T follicular helper cell (primary cell): Measurements from ENCODE around the gene ACACB.

ENCODE experiments used
- DNase-seq: peaks from one replicate; pipeline ENCODE4 v3.0.0-alpha.2; 2020; ENCODE audit warnings: low read depth
- total RNA-seq, 2 experiments: gene quantifications; one replicate each; lab custom pipeline; 2026; lab: John Stamatoyannopoulos, UW

Gene ACACB
- 4.0 to 49.7 reads per million in 2 experiments for total RNA-seq

DNA sequence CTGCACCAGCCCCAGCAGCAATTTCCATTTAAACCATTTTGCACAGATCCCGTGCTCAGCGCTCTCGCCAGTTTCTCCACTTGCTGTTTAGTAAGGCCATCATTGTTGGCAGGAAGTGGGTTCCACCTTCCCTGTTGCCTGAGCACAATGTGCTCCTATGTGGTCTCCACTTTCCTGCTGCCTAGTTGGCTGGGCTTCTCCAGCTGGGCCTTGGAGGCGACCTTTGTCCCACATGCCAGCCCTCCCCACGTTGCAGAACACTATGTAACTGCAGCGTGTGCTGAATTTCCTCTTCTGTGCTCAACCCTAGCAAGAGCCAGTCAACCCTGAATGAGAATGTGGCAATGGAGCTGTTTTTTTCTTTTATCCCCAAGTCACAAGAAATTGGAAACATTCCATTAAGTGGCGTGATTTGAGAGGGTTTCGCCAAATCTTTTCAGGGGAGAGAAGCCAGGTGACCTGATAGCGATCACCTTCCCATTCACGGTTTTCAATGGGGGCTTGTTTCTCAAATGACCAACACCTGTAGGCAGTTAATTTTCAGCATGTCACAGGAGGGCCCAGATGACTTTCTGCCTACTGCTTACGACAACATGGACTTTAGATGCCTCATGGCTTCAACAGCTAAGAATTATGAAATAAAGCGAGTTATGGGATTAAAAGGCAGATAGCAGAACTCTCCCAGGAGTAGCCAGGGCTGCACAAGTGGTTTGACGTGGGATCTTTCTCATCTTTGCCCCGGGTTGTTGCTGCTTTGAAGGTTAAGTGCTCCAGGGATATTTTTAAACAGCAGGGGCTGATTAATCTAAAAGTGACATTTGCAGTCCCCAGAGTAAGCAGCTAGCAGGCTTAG, at the start of gene ACACB:
Gene ACACB, plus strand, starts transcription at position 830 of the 853 bp plus-strand sequence. CDS start 22,819 bp downstream, outside the sequence.
- DNase-seq, result no peak

DNA sequence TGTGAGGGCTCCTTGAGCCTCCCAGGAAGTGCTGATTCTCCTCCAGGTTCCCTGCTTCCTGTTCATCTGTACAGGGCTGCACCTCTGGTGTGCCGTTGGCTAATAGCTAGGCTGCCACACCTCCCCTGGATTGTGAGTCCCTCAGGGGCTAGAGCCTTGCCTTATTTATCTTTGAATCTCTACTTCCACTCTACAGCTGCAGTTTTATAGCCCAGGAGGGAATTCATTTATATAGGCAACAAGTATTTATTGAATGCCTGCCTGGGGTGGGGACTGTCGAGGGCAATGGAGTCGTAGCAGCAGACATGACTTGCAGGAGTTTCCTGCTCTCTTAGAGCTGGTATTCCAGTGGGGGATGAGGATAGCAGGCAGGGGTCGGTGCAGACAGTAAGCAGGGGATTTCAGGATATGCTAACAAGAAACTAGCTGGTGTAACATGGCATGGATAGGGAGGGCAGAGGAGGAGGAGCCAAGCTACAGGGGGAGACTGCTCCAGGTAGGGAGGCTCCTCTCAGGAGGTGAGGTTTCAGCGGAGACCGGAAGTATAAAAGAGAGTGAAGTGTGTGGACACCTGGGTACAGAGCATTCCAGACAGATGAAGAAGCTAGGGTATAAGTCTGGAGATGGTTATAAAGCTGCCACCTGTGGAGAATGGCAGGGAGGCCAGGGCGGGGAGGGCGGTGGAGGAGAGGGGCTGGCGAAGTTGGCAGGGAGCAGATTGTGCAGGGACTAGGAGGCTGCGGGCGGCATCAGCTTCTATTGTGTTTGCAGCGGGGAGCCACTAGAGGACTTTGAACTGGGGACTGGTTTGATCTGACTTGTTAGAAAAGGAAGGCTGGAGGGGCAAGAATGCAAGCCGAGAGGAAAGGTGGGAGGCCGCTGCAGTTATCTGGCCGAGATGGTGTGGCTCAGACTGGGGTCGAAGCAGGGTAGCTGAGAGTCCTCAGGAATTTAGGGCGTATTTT, 46.8 kb upstream of the ACACB start:
- no peak for DNase-seq

DNA sequence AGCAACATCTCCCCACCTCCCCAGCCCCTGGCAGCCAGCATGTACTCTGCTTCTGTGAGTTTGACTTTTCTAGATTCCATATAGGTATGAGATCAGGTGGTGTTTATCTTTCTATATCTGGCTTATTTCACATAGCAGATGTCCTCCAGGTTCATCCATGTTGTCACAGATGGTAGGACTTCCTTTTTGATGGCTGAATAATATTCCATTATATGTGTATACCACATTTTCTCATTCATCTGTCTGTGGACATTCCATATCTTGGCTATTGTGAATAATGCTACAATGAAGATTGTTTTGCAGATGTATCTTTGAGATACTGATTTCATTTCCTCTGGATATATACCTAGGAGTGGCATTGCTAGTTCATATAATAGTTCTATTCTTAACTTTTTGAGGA, 41.5 kb upstream of the ACACB start:
- DNase-seq, result no peak

DNA sequence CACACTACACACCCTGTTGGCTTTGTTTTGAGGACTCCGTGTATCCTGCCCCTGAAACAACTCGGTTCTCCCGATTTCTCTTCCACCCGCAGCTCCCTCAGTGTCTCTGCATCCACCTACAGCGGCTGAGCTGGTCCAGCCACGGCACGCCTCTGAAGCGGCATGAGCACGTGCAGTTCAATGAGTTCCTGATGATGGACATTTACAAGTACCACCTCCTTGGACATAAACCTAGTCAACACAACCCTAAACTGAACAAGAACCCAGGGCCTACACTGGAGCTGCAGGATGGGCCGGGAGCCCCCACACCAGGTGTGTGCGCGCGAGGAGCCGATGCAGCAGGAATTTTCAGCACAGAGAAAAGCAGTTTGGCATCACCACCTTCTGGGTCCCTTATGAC, 33.6 kb upstream of the ACACB start:
- DNase-seq, result no peak

DNA sequence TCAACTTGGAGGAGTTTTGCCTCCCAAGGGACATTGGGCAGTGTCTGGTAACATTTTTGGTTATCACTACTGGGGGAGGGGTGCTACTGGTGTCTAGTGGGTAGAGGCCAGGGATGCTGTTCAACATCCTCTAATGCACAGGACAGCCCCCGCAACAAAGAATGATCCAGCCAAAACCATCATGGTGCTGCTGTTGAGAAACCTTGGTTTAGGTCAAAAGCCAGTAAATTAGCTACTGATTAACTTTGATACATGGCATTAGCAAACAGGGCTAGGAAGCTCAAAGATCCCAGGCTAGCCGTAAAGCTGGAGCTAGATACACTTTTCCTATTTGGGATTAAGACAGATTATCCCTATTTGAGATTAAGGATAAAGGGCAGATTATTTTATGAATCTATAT, 32.0 kb upstream of the ACACB start:
- no peak for DNase-seq

DNA sequence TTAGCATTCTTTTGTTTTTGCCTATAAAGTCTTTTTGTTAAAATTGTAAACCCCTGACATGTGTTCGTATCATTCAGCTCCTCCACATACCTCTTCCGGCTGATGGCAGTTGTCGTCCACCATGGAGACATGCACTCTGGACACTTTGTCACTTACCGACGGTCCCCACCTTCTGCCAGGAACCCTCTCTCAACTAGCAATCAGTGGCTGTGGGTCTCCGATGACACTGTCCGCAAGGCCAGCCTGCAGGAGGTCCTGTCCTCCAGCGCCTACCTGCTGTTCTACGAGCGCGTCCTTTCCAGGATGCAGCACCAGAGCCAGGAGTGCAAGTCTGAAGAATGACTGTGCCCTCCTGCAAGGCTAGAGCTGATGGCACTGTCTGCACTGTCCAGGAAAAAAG, 30.8 kb upstream of the ACACB start:
- no peak for DNase-seq

DNA sequence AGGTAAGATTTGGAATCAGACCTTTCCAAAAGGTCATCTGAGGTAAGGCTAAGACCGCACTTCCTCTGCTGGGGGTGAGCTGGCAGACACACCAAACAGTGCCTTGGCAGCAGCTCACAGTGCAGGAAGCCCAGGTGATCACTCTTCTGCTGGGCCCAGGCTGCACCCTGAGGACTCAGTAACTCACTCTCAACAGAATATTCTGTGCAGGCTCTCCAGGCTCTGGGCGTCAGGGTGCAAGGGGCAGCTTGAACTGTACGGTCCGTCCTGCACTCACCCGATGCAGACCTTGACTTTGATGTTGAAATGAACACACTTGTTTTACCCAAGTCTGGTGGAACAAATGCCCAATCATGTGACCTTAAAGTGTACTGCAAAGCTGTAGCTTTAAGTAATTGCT, 29.1 kb upstream of the ACACB start:
- DNase-seq, result no peak

DNA sequence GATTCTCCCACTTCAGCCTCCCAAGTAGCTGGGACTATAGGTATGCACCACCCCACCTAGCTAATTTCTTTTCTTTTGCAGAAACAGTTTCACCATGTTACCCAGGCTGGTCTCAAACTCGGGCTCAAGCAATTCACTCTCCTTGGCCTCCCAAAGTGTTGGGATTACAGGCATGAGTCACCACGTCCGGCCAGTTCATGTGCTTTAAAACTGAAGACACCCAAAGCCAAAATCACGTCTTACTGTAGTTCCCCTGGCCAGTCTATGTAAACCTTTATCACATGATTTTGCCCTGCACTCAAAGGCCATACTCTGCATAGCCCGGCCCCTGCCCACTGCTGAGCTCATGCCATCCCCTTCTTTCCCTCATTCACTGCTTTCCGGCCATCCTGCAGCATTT, 27.6 kb upstream of the ACACB start:
- no peak for DNase-seq

DNA sequence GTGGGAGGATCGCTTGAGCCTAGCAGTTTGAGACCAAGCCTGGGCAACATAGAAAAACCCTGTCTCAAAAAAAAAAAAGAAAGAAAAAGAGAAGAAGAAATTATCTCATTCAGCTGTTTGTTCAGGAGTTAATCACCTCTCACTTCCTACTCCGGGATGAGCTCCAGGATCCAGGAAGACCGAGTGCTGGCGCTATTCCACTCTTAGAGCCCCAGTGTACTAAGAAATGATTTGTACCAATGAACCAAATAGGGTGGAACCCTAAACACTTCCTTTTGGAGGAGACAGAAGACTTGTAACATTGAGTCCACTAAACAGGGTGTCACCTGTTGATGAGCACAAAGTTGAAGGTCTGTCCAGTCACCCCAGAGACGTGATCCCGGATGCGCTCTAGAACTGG, 26.7 kb upstream of the ACACB start:
- no peak for DNase-seq

DNA sequence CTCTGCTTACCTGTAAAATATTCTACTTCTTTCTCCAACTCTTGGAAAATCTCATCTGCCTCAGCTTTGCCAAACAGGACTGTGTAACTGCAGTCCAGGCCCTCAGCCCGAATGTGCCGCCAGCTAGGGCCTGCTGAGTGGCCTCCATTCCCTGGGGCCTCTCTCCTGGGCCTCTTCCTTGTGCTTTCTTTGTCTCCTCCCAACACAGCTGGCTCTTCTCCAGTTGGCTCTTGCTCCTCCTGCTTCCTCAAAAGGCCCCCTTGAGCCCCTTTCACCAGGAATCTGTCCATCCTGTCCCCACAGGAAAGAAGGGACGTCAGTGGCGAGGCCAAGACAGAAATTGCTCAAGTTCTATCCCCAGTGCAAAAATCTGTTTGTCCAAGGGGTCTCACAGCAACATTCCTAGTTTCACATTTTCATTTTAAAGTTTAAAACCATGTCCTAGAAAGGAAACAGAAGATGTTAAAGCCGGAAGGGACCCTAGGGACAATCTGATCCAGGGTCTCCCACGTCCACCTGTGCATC, 23.8 kb upstream of the ACACB start:
- no peak for DNase-seq

DNA sequence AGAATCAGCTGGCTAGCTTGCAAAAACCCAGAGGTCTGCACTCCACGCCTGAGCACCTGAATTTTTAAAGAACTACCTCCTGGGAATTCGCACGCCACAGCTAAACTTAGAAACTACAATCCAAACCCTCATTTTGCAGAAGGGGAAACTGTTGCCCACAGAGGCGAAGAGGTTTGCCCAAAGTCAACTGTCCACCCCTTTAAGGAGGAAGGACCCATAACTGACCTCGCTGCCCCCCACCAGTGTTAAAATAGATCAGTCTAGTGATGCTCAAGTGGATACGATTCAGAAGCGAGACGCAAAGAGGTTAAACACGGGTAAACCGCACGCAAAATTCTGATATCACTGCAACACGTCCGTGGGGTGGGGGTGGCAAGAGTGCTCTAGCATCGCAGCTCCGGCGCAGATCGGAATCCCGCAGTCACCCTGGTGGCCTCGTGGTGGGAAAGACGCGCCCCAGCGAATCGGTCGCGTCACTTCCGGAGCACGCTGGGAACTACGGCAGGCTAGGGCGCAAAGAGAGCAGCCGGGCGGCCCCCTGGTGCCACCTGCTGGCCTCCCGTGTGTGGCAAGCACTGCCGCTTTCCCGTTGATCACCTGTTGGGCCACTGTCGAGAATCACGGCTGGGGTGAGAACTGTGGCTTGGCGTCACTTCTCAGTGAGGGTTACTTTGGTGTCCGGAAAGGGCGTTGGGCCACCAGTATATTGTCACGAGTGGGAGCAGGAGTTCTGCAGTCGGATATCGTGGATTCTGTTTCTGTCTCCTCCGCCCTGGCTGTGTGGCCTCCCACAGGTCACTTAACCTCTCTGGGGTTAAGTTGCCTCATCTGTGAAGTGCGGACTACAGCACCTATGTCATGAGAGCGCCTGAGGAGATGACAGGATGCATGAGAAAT, 23.1 kb upstream of the ACACB start, which contains the start of gene ALKBH2:
Gene ALKBH2, minus strand, starts transcription at position 451 of the 897 bp plus-strand sequence. CDS start 686 bp downstream, outside the sequence.
- peak; percentile 94 for DNase-seq

DNA sequence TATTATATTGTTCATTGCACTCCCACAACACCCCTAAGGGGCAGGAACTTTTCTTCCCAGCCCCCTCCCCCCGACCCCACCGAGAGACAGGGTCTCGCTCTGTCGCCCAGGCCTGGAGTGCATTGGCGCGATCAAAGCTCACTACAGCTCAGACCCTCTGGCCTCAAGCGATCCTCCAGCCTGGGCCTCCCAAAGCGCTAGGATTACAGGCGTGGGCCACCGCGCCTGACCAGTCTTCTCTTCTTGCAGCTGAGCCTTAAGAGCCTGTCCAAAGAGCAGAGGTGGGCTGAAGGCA, 19.3 kb upstream of the ACACB start:
- DNase-seq, result no peak

DNA sequence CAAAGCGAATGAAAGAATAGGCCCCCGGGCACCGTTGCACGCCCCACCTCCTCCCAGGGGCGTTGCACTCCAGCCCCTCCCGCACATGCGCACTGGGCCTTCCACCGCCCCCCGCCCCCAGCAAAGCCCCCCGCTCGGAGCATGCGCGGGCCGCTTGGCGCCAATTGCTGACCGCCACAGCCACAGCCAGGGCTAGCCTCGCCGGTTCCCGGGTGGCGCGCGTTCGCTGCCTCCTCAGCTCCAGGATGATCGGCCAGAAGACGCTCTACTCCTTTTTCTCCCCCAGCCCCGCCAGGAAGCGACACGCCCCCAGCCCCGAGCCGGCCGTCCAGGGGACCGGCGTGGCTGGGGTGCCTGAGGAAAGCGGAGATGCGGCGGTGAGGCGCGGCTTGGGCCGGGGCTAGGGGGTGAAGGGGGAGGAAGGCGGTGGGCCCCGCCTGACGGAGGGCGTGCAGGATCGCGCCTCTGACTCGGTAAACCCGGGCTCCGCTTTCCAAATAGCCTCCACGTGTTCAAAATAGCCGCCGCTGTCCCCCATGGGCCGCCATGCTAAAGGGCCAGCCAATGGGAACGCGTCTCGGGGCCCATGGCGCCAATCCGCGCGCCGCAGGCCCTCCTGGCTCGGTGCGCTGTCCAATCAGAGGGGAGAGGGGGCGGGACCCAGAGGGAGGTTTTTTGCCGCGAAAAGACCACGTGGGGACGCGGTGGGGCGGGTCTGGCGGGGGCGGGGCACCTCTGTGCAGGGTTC, 18.8 kb upstream of the ACACB start, which contains the start of gene UNG:
Gene UNG, plus strand, starts transcription at position 163 of the 748 bp plus-strand sequence. Its CDS starts 83 bp downstream, at position 246.
- DNase-seq, result peak; percentile 96

DNA sequence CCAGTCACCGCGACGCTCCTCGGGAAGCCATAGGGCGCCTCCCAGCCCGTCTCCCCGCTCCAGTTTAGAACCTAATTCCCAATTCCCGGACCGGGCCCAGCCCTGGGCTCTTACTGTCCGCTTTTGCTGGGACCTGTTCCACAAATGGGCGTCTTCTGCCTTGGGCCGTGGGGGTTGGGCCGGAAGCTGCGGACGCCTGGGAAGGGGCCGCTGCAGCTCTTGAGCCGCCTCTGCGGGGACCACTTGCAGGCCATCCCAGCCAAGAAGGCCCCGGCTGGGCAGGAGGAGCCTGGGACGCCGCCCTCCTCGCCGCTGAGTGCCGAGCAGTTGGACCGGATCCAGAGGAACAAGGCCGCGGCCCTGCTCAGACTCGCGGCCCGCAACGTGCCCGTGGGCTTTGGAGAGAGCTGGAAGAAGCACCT, 18.2 kb upstream of the ACACB start:
- peak; percentile 12 for DNase-seq

DNA sequence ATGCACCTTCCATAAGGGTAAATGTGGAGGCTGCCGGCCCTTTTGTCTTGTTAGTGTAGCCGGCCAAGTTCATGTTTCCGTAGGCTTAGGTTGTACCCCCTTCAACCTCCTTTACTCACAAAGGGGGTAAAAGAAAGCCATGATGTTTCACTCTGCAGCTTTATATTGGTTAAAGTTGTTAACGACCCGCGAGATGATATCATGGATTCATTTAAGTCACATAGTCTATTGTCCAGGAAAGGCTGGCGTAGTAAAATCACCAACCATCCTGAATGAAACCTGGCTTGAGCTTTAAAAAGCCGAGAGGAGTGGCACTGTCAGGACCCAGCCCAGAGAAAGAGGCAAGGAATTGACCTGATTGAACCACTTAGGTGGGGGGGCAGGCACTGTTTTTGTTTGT, 17.7 kb upstream of the ACACB start:
- no peak for DNase-seq

DNA sequence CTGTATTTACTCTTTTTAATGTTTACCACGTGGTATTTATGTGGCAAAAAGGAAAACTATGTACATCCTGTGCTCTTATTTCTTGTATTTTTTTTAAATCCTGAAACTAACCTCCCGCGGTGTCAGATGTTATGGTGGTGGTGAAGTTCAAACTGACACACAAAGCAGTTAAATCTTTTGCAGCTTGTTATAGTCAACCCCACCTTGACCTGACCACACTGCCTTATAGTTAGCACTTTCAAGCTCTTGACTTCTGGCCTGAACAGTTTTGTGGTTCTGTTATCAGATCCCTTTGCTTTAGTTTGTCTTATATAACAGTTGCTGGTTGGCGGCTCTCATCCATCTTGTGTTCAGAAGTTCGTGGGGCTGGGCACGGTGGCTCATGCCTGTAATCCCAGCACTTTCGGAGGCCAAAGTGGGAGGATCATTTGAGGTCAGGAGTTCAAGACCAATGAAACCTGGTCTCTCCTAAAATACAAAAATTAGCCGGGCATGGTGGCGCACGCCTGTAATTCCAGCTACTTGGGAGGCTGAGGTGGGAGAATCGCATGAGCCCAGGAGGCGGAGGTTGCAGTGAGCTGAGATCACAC, 16.9 kb upstream of the ACACB start:
- no peak for DNase-seq

DNA sequence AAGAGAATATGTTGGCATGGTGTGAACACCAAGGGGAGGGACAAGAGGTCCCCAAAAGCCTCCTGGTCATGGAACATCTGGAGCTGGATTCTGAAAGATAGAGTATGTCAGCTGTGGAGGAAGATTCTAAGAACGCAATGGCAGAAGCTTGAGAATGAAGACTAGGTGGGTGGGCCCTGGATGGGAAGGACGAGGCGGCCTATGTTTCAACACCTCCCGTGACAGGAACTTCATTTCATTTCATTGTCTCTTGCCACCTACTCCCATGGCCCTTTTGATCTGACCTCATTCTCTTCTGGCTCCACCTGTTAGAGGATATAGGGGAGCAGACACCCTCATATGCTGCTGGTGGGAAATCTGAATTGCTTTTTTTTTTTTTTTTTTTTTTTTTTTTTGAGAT, 15.6 kb upstream of the ACACB start:
- DNase-seq, result no peak

DNA sequence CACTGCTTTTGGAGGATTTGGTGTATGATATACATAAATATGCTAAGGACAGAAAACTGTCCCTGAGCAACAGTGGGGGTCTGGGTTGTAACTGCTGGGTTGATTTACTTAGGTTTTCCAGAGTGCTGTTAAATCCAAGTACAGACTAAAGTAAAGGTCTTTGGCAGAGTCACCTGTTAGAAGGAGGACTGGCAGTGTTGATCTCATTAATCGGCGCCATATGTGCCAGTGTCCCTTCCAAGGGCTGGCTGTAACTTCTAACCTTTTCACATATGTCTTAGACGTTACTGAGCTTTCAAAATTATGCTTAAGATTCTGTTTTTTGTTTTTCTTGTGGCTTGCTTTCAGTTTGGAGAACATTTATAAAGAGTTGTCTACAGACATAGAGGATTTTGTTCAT, 13.9 kb upstream of the ACACB start:
- DNase-seq, result no peak

DNA sequence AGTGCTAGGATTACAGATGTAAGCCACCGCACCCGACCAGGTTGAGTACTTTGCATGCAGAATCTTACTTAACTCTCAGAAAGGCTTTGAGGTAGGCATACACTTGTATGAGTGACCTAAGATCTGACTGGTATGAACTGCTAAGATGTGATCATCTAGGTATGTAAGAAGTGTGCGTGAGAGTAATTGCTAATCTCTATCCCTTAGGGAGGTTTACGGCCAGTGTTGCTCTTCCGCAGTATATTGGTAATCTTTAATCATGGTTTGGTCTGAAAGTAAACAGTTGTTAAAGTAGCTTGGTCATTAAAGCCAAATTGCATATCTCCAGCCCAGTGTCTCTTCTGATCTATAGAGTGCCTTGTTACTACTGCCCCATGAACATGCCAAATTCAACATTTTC, 11.2 kb upstream of the ACACB start:
- DNase-seq, result no peak

DNA sequence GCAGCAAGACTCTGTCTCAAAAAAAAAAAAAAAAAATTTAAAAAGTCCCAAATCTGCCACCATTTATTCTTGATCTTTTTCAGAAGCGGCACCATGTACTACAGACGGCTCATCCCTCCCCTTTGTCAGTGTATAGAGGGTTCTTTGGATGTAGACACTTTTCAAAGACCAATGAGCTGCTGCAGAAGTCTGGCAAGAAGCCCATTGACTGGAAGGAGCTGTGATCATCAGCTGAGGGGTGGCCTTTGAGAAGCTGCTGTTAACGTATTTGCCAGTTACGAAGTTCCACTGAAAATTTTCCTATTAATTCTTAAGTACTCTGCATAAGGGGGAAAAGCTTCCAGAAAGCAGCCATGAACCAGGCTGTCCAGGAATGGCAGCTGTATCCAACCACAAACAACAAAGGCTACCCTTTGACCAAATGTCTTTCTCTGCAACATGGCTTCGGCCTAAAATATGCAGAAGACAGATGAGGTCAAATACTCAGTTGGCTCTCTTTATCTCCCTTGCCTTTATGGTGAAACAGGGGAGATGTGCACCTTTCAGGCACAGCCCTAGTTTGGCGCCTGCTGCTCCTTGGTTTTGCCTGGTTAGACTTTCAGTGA, 6.5 kb upstream of the ACACB start:
- no peak for DNase-seq
